ACC112 (cell line): ENCODE data around the gene CYP39A1.

Experiments used
- H2AFZ ChIP-seq: fragments of 200-600 bp; sonication (generic); one replicate; pipeline ENCODE4 v1.6.0; 2017; ENCODE audit warnings: antibody characterized with exemption, low read length; ENCODE audit not compliant: unreplicated experiment
- H3K27ac ChIP-seq: fragments of 200-600 bp; sonication (generic); 2 replicates; pipeline ENCODE4 v1.5.1; 2014; ENCODE audit warnings: low read depth, mild to moderate bottlenecking, antibody characterized with exemption, low read length, moderate library complexity
- H3K27me3 ChIP-seq: fragments of 200-600 bp; sonication (generic); 2 replicates; pipeline ENCODE4 v1.6.1; 2014; ENCODE audit warnings: mild to moderate bottlenecking, antibody characterized with exemption, low read length, moderate library complexity, mixed read lengths; ENCODE audit not compliant: insufficient read depth
- H3K36me3 ChIP-seq: fragments of 200-600 bp; sonication (generic); 2 replicates; pipeline ENCODE4 v1.6.1; 2016; ENCODE audit warnings: mild to moderate bottlenecking, antibody characterized with exemption, low read length, moderate library complexity, mixed read lengths; ENCODE audit not compliant: insufficient read depth
- H3K4me1 ChIP-seq: fragments of 200-600 bp; sonication (generic); one replicate; pipeline ENCODE4 v1.6.1; 2016; ENCODE audit warnings: low read length, mixed read lengths; ENCODE audit not compliant: insufficient read depth, unreplicated experiment, control insufficient read depth
- H3K4me3 ChIP-seq: fragments of 200-600 bp; sonication (generic); 2 replicates; pipeline ENCODE4 v1.5.1; 2014; ENCODE audit warnings: mild to moderate bottlenecking, low read depth, low read length
- H3K79me2 ChIP-seq: fragments of 200-600 bp; sonication (generic); one replicate; pipeline ENCODE4 v1.6.0; 2016; ENCODE audit warnings: low read length; ENCODE audit not compliant: control insufficient read depth, unreplicated experiment, insufficient read depth

The CYP39A1 gene

GRCh38 chr6:46517202-46517601 lies 135.4 kb downstream of the CYP39A1 start:
- Histone ChIP-seq H3K36me3 (no peaks in the 10 kb centered on the region), H3K79me2 (no peaks in the 10 kb centered on the region), H2AFZ (no peak overlapping the region), H3K27me3 (no peaks in the 10 kb centered on the region), H3K4me1 (peaks cover 7% of the 10 kb centered on the region), H3K27ac (no peak overlapping the region), H3K4me3 (no peak overlapping the region)

DNA sequence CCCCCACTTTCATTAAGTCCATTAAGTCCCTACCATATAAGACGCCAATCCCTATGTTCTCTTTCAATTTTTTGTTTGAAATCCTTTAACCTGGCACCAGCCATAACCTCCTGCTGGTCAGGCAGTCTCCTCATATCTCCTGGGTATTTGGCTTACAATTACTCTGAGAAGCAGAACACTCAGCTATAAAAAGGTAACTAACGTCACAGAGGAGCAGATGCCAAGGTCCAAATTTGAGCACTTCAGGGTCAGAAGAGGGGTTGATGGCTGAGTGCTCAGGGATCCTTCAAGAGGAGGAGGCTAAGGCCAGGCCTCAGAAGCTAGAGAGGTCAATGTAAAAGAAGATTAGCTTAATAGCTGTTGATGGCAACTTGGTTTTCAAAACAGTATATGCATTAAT lies 139.1 kb downstream of the CYP39A1 start:
- Histone ChIP-seq H3K27me3 (no peaks in the 10 kb centered on the region), H3K27ac (no peak overlapping the region), H3K4me1 (peaks cover 12% of the 10 kb centered on the region), H3K36me3 (no peaks in the 10 kb centered on the region), H2AFZ (no peak overlapping the region), H3K4me3 (no peak overlapping the region), H3K79me2 (no peaks in the 10 kb centered on the region)

GRCh38 chr6:46511320-46511719 lies 141.3 kb downstream of the CYP39A1 start:
- Histone ChIP-seq H3K27ac (no peak overlapping the region), H3K27me3 (no peaks in the 10 kb centered on the region), H3K79me2 (no peaks in the 10 kb centered on the region), H3K4me1 (peaks cover 12% of the 10 kb centered on the region), H3K36me3 (no peaks in the 10 kb centered on the region), H2AFZ (no peak overlapping the region), H3K4me3 (no peak overlapping the region)

DNA sequence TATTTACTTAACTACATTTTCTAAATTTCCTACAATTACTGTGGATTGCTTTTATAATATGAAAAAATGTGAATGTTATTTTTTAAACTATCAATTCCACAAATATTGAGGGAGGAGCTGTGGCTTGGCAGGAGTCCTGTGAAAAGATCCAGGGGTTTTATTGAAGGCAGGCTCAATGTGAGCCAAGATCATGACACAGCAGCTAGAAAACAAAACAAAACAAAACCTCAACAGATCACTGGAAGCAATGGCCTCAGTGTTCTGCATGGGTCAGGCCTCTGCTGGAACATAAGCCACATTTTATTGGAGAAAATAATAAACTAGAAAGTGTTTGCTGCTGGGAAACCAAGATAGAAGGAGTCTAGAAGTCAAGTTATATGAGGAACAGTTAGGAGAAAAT lies 142.0 kb downstream of the CYP39A1 start:
- H3K27ac ChIP-seq, result 0 out of 2 replicates have a peak overlapping the region, but pooled peaks have one; percentile 5
- H3K4me1 ChIP-seq, result peaks cover 12% of the 10 kb centered on the region
- H3K4me3 ChIP-seq, result no peak overlapping the region
- no peaks in the 10 kb centered on the region for H3K36me3 ChIP-seq
- no peak overlapping the region for H2AFZ ChIP-seq
- H3K79me2 ChIP-seq, result no peaks in the 10 kb centered on the region
- no peaks in the 10 kb centered on the region for H3K27me3 ChIP-seq

- Histone ChIP-seq H3K27me3 (no peaks in the 10 kb centered on the region), H3K79me2 (no peaks in the 10 kb centered on the region), H3K36me3 (no peaks in the 10 kb centered on the region), H3K4me3 (no peak overlapping the region), H3K4me1 (peaks cover 12% of the 10 kb centered on the region), H2AFZ (no peak overlapping the region), H3K27ac (no peak overlapping the region)
Observed at GRCh38 chr6:46509981-46510510, 142.6 kb downstream of the CYP39A1 start.

GRCh38 chr6:46509063-46509462 lies 143.6 kb downstream of the CYP39A1 start:
- Histone ChIP-seq H3K27ac (no peak overlapping the region), H3K4me3 (no peak overlapping the region), H2AFZ (no peak overlapping the region), H3K36me3 (no peaks in the 10 kb centered on the region), H3K4me1 (peaks cover 12% of the 10 kb centered on the region), H3K79me2 (no peaks in the 10 kb centered on the region), H3K27me3 (no peaks in the 10 kb centered on the region)

- H3K4me3 ChIP-seq, result no peak overlapping the region
- H3K79me2 ChIP-seq, result no peaks in the 10 kb centered on the region
- H3K27me3 ChIP-seq, result no peaks in the 10 kb centered on the region
- H2AFZ ChIP-seq, result no peak overlapping the region
- H3K4me1 ChIP-seq, result peaks cover 12% of the 10 kb centered on the region
- H3K27ac ChIP-seq, result no peak overlapping the region
- no peaks in the 10 kb centered on the region for H3K36me3 ChIP-seq
Observed at GRCh38 chr6:46507426-46507825, 145.2 kb downstream of the CYP39A1 start.

GRCh38 chr6:46505693-46506512 lies 146.7 kb downstream of the CYP39A1 start:
- Histone ChIP-seq H3K4me3 (no peak overlapping the region), H3K79me2 (no peaks in the 10 kb centered on the region), H2AFZ (no peak overlapping the region), H3K36me3 (no peaks in the 10 kb centered on the region), H3K27me3 (no peaks in the 10 kb centered on the region), H3K4me1 (peaks cover 8% of the 10 kb centered on the region), H3K27ac (no peak overlapping the region)

DNA sequence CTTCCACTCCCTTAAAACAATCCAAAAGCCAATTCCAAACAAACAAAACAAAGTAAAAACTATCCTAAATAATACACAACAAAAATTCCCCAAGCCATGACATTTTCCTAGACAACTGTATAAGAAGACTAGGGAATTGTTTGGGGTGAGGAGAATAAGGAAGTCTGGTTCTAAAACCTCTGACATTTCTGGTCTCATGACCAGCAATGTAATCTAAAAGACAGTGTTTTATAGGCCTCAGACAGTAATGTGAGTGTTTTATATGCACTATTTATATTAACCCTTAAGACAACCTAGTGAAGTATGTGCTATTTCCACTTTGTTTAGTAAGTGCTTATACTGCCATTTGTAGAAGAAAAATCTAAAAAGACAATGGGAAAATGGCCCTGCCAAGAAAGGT lies 148.4 kb downstream of the CYP39A1 start:
- Histone ChIP-seq H3K79me2 (no peaks in the 10 kb centered on the region), H3K4me1 (no peaks in the 10 kb centered on the region), H3K27ac (no peak overlapping the region), H3K4me3 (no peak overlapping the region), H3K27me3 (no peaks in the 10 kb centered on the region), H3K36me3 (no peaks in the 10 kb centered on the region), H2AFZ (no peak overlapping the region)

GRCh38 chr6:46502486-46503119 lies 150.0 kb downstream of the CYP39A1 start:
- Histone ChIP-seq H2AFZ (no peak overlapping the region), H3K4me1 (no peaks in the 10 kb centered on the region), H3K27ac (no peak overlapping the region), H3K36me3 (no peaks in the 10 kb centered on the region), H3K79me2 (no peaks in the 10 kb centered on the region), H3K27me3 (no peaks in the 10 kb centered on the region), H3K4me3 (no peak overlapping the region)
